DMS153 treated with DMSO at 0.1 percent for 48 hours (cell line): ENCODE data around the gene PRKCB.

Experiments
- DNase-seq: peaks from one replicate; lab custom pipeline; 2025; ENCODE audit not compliant: unreplicated experiment; lab: John Stamatoyannopoulos, UW

Gene PRKCB

GRCh38 chr16:23836078-23836403 lies 258 bp downstream of the PRKCB start:
- no peak for DNase-seq

GRCh38 chr16:23836404-23837311 lies 875 bp downstream of the PRKCB start:
- no peak for DNase-seq

- no peak for DNase-seq
Observed at GRCh38 chr16:23837553-23838308, 1.9 kb downstream of the PRKCB start.

- DNase-seq = no peak
Observed at GRCh38 chr16:23838485-23839142, 2.8 kb downstream of the PRKCB start.

GRCh38 chr16:23840310-23840709 lies 4.5 kb downstream of the PRKCB start:
- no peak for DNase-seq

GRCh38 chr16:23842137-23842600 lies 6.4 kb downstream of the PRKCB start:
- DNase-seq = no peak

- DNase-seq = no peak
Observed at GRCh38 chr16:23843143-23843542, 7.4 kb downstream of the PRKCB start.

- DNase-seq = no peak
Observed at GRCh38 chr16:23847251-23847650, 11.5 kb downstream of the PRKCB start.

GRCh38 chr16:23847948-23848347 lies 12.2 kb downstream of the PRKCB start:
- no peak for DNase-seq

- DNase-seq = no peak
Observed at GRCh38 chr16:23848958-23849357, 13.2 kb downstream of the PRKCB start.

GRCh38 chr16:23852794-23853562 lies 17.2 kb downstream of the PRKCB start:
- no peak for DNase-seq

GRCh38 chr16:23855010-23855409 lies 19.2 kb downstream of the PRKCB start:
- DNase-seq = no peak

GRCh38 chr16:23856251-23856709 lies 20.5 kb downstream of the PRKCB start:
- no peak for DNase-seq

- DNase-seq = no peak
Observed at GRCh38 chr16:23857256-23857880, 21.6 kb downstream of the PRKCB start.

- no peak for DNase-seq
Observed at GRCh38 chr16:23857881-23858269, 22.1 kb downstream of the PRKCB start.

GRCh38 chr16:23858542-23858941 lies 22.8 kb downstream of the PRKCB start:
- DNase-seq = no peak

GRCh38 chr16:23859713-23860269 lies 24.0 kb downstream of the PRKCB start:
- no peak for DNase-seq

GRCh38 chr16:23861874-23862273 lies 26.1 kb downstream of the PRKCB start:
- no peak for DNase-seq

GRCh38 chr16:23862556-23862955 lies 26.8 kb downstream of the PRKCB start:
- no peak for DNase-seq
